ENCODE measurements around the gene ADGRG3.

Gene ADGRG3

GRCh38 chr16:57690782-57691471 is 22.8 kb downstream of the ADGRG3 start:
- H3K27ac ChIP-seq (ENCODE audit: insufficient read depth, low read length, poor library complexity, severe bottlenecking): no peak overlapping the region
- no peaks in the 10 kb centered on the region for H3K27me3 ChIP-seq (replicated peaks; ENCODE audit: control insufficient read depth, insufficient read depth, low read length, poor library complexity, severe bottlenecking)
- no peaks in the 10 kb centered on the region for H3K9me3 ChIP-seq (ENCODE audit: control insufficient read depth, low read length)
- peaks cover 12% of the 10 kb centered on the region for H3K4me1 ChIP-seq (ENCODE audit: control insufficient read depth, insufficient read depth, low read length, poor library complexity, severe bottlenecking)
- no peak for DNase-seq
- no peak overlapping the region for H3K4me3 ChIP-seq (ENCODE audit: insufficient read depth, low read depth, low read length, poor library complexity, severe bottlenecking)
- no peaks in the 10 kb centered on the region for H3K36me3 ChIP-seq (ENCODE audit: control insufficient read depth, insufficient read depth, low read length)

GRCh38 chr16:57692636-57693035 is 24.5 kb downstream of the ADGRG3 start:
- Histone ChIP-seq H3K27ac (ENCODE audit: insufficient read depth, low read length, poor library complexity, severe bottlenecking) (no peak overlapping the region), H3K36me3 (ENCODE audit: control insufficient read depth, insufficient read depth, low read length) (no peaks in the 10 kb centered on the region), H3K9me3 (ENCODE audit: control insufficient read depth, low read length) (no peaks in the 10 kb centered on the region), H3K27me3 (replicated peaks; ENCODE audit: control insufficient read depth, insufficient read depth, low read length, poor library complexity, severe bottlenecking) (no peaks in the 10 kb centered on the region), H3K4me1 (ENCODE audit: control insufficient read depth, insufficient read depth, low read length, poor library complexity, severe bottlenecking) (peaks cover 12% of the 10 kb centered on the region), H3K4me3 (ENCODE audit: insufficient read depth, low read depth, low read length, poor library complexity, severe bottlenecking) (no peak overlapping the region)
- DNase-seq: no peak

GRCh38 chr16:57693550-57693949 is 25.4 kb downstream of the ADGRG3 start:
- no peak for DNase-seq
- Histone ChIP-seq H3K27ac (ENCODE audit: insufficient read depth, low read length, poor library complexity, severe bottlenecking) (no peak overlapping the region), H3K36me3 (ENCODE audit: control insufficient read depth, insufficient read depth, low read length) (no peaks in the 10 kb centered on the region), H3K9me3 (ENCODE audit: control insufficient read depth, low read length) (no peaks in the 10 kb centered on the region), H3K4me1 (ENCODE audit: control insufficient read depth, insufficient read depth, low read length, poor library complexity, severe bottlenecking) (peaks cover 12% of the 10 kb centered on the region), H3K27me3 (replicated peaks; ENCODE audit: control insufficient read depth, insufficient read depth, low read length, poor library complexity, severe bottlenecking) (no peaks in the 10 kb centered on the region), H3K4me3 (ENCODE audit: insufficient read depth, low read depth, low read length, poor library complexity, severe bottlenecking) (no peak overlapping the region)

GRCh38 chr16:57694231-57694724 is 26.2 kb downstream of the ADGRG3 start:
- H3K4me1 ChIP-seq (ENCODE audit: control insufficient read depth, insufficient read depth, low read length, poor library complexity, severe bottlenecking): peaks cover 11% of the 10 kb centered on the region
- DNase-seq: no peak
- H3K4me3 ChIP-seq (ENCODE audit: insufficient read depth, low read depth, low read length, poor library complexity, severe bottlenecking): no peak overlapping the region
- no peaks in the 10 kb centered on the region for H3K27me3 ChIP-seq (replicated peaks; ENCODE audit: control insufficient read depth, insufficient read depth, low read length, poor library complexity, severe bottlenecking)
- H3K27ac ChIP-seq (ENCODE audit: insufficient read depth, low read length, poor library complexity, severe bottlenecking): no peak overlapping the region
- H3K9me3 ChIP-seq (ENCODE audit: control insufficient read depth, low read length): no peaks in the 10 kb centered on the region
- no peaks in the 10 kb centered on the region for H3K36me3 ChIP-seq (ENCODE audit: control insufficient read depth, insufficient read depth, low read length)

GRCh38 chr16:57694725-57695679 is 26.9 kb downstream of the ADGRG3 start, which contains the start of gene DRC7:
Gene DRC7 (plus strand): TSS chr16:57694806. CDS start chr16:57697950, 3,144 bp downstream.
- H3K4me1 ChIP-seq (ENCODE audit: control insufficient read depth, insufficient read depth, low read length, poor library complexity, severe bottlenecking): peaks cover 3% of the 10 kb centered on the region
- H3K4me3 ChIP-seq (ENCODE audit: insufficient read depth, low read depth, low read length, poor library complexity, severe bottlenecking): no peak within 1 kb of the TSS
- H3K27me3 ChIP-seq (replicated peaks; ENCODE audit: control insufficient read depth, insufficient read depth, low read length, poor library complexity, severe bottlenecking): no peaks in the 10 kb centered on the region
- H3K9me3 ChIP-seq (ENCODE audit: control insufficient read depth, low read length): no peaks in the 10 kb centered on the region
- no peak within 1 kb of the TSS for H3K27ac ChIP-seq (ENCODE audit: insufficient read depth, low read length, poor library complexity, severe bottlenecking)
- no peaks in the 10 kb centered on the region for H3K36me3 ChIP-seq (ENCODE audit: control insufficient read depth, insufficient read depth, low read length)
- no peak for DNase-seq

- Histone ChIP-seq H3K4me3 (ENCODE audit: insufficient read depth, low read depth, low read length, poor library complexity, severe bottlenecking) (no peak overlapping the region), H3K36me3 (ENCODE audit: control insufficient read depth, insufficient read depth, low read length) (no peaks in the 10 kb centered on the region), H3K27me3 (replicated peaks; ENCODE audit: control insufficient read depth, insufficient read depth, low read length, poor library complexity, severe bottlenecking) (no peaks in the 10 kb centered on the region), H3K9me3 (ENCODE audit: control insufficient read depth, low read length) (no peaks in the 10 kb centered on the region), H3K4me1 (ENCODE audit: control insufficient read depth, insufficient read depth, low read length, poor library complexity, severe bottlenecking) (no peaks in the 10 kb centered on the region), H3K27ac (ENCODE audit: insufficient read depth, low read length, poor library complexity, severe bottlenecking) (no peak overlapping the region)
- no peak for DNase-seq
These were observed 27.6 kb downstream of the ADGRG3 start for GRCh38 chr16:57695680-57696069.

GRCh38 chr16:57696240-57696639 is 28.1 kb downstream of the ADGRG3 start:
- Histone ChIP-seq H3K27ac (ENCODE audit: insufficient read depth, low read length, poor library complexity, severe bottlenecking) (no peak overlapping the region), H3K4me3 (ENCODE audit: insufficient read depth, low read depth, low read length, poor library complexity, severe bottlenecking) (no peak overlapping the region), H3K36me3 (ENCODE audit: control insufficient read depth, insufficient read depth, low read length) (no peaks in the 10 kb centered on the region), H3K4me1 (ENCODE audit: control insufficient read depth, insufficient read depth, low read length, poor library complexity, severe bottlenecking) (no peaks in the 10 kb centered on the region), H3K9me3 (ENCODE audit: control insufficient read depth, low read length) (no peaks in the 10 kb centered on the region), H3K27me3 (replicated peaks; ENCODE audit: control insufficient read depth, insufficient read depth, low read length, poor library complexity, severe bottlenecking) (no peaks in the 10 kb centered on the region)
- DNase-seq: no peak

- no peaks in the 10 kb centered on the region for H3K4me1 ChIP-seq (ENCODE audit: control insufficient read depth, insufficient read depth, low read length, poor library complexity, severe bottlenecking)
- no peaks in the 10 kb centered on the region for H3K9me3 ChIP-seq (ENCODE audit: control insufficient read depth, low read length)
- H3K27me3 ChIP-seq (replicated peaks; ENCODE audit: control insufficient read depth, insufficient read depth, low read length, poor library complexity, severe bottlenecking): no peaks in the 10 kb centered on the region
- no peak for DNase-seq
- no peak overlapping the region for H3K4me3 ChIP-seq (ENCODE audit: insufficient read depth, low read depth, low read length, poor library complexity, severe bottlenecking)
- no peak overlapping the region for H3K27ac ChIP-seq (ENCODE audit: insufficient read depth, low read length, poor library complexity, severe bottlenecking)
- no peaks in the 10 kb centered on the region for H3K36me3 ChIP-seq (ENCODE audit: control insufficient read depth, insufficient read depth, low read length)
These were observed 29.9 kb downstream of the ADGRG3 start for GRCh38 chr16:57697896-57698537.

GRCh38 chr16:57698812-57699405 is 30.8 kb downstream of the ADGRG3 start:
- Histone ChIP-seq H3K27ac (ENCODE audit: insufficient read depth, low read length, poor library complexity, severe bottlenecking) (no peak overlapping the region), H3K36me3 (ENCODE audit: control insufficient read depth, insufficient read depth, low read length) (no peaks in the 10 kb centered on the region), H3K27me3 (replicated peaks; ENCODE audit: control insufficient read depth, insufficient read depth, low read length, poor library complexity, severe bottlenecking) (no peaks in the 10 kb centered on the region), H3K9me3 (ENCODE audit: control insufficient read depth, low read length) (no peaks in the 10 kb centered on the region), H3K4me1 (ENCODE audit: control insufficient read depth, insufficient read depth, low read length, poor library complexity, severe bottlenecking) (no peaks in the 10 kb centered on the region), H3K4me3 (ENCODE audit: insufficient read depth, low read depth, low read length, poor library complexity, severe bottlenecking) (no peak overlapping the region)
- no peak for DNase-seq
